NB4 (cell line): Measurements from ENCODE around the gene RAF1.

Source experiments
- CTCF ChIP-seq: IDR thresholded peaks from one replicate; pipeline ENCODE4 v1.5.1; 2012; ENCODE audit warnings: low read depth, low read length
- MAX ChIP-seq: IDR thresholded peaks from 2 replicates; pipeline ENCODE4 v1.6.1; 2011; ENCODE audit warnings: low read depth, low read length
- POLR2A ChIP-seq: IDR thresholded peaks from 2 replicates; pipeline ENCODE4 v1.6.1; 2011; ENCODE audit warnings: mild to moderate bottlenecking; ENCODE audit not compliant: insufficient read length; ENCODE audit errors: extremely low read depth

GRCh38 chr3:12686096-12686495 is 22.2 kb upstream of the RAF1 start:
- TF ChIP-seq CTCF (no peak), POLR2A (no peak), MAX (no peak)
